Stomach (tissue), 4 donors: ENCODE data around the gene COMMD1.

ENCODE experiments used
- POLR2A ChIP-seq, 4 donors: fragments of 450-650 bp; IDR thresholded peaks; one replicate each; pipeline ENCODE4 v1.6.1; 2016; ENCODE audit warnings: antibody characterized with exemption in 4 of 4, control low read depth in 2 of 4, mild to moderate bottlenecking in 1 of 4, moderate library complexity in 1 of 4
- TF ChIP-seq, protein P1 (sequence below), 7 experiments: fragments of 450-650 bp in 4 of 7; fragments of 200-600 bp in 3 of 7; sonication (generic) in 3 of 7; IDR thresholded peaks; one replicate each; pipeline ENCODE4 v1.5.1; 2016 to 2019; ENCODE audit warnings: antibody characterized with exemption in 7 of 7, control low read depth in 2 of 7, mild to moderate bottlenecking in 1 of 7

DNA sequence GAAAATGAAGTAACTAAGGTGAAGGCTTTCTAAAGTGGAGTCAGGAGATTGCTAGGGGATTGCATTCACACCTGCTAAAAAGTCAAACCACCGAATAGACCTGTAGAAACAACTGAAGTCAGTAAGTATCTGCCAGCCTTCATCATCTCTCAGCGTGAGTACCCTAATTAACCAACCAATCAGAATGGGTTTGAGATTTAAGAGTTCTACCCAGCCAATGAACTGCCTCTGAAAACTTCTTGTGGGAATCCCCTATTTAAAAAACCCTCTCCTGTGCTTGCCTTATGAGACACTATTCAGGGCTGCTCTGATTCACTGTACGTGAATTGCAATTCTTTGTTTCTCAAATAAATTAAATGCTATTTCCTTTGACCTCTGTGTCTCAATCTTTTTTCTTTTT is 48.2 kb upstream of the COMMD1 start:
- TF ChIP-seq, protein P1, sequence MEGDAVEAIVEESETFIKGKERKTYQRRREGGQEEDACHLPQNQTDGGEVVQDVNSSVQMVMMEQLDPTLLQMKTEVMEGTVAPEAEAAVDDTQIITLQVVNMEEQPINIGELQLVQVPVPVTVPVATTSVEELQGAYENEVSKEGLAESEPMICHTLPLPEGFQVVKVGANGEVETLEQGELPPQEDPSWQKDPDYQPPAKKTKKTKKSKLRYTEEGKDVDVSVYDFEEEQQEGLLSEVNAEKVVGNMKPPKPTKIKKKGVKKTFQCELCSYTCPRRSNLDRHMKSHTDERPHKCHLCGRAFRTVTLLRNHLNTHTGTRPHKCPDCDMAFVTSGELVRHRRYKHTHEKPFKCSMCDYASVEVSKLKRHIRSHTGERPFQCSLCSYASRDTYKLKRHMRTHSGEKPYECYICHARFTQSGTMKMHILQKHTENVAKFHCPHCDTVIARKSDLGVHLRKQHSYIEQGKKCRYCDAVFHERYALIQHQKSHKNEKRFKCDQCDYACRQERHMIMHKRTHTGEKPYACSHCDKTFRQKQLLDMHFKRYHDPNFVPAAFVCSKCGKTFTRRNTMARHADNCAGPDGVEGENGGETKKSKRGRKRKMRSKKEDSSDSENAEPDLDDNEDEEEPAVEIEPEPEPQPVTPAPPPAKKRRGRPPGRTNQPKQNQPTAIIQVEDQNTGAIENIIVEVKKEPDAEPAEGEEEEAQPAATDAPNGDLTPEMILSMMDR (IDR thresholded peaks at IDR 0.05): no peak
- TF ChIP-seq POLR2A (IDR thresholded peaks at IDR 0.05): no peak
